Spleen (tissue), 11 donors: ENCODE measurements around the gene TTLL11. TPM values are rescaled to one million over a fixed set of nuclear protein-coding genes. Genes with fewer than 3 reads are reported as not detected.

Experiments
- DNase-seq: peaks from one replicate; pipeline ENCODE4 v3.0.0-alpha.2; 2020
- H3K27ac ChIP-seq, 8 donors: fragments of 200-600 bp; sonication (generic) in 7 of 8; 1 replicate in 4 of 8; 2 replicates in 4 of 8; pipeline versions ENCODE4 v1.5.0 to v1.8.0; 2016 to 2021; ENCODE audit warnings: inconsistent platforms in 4 of 8, mild to moderate bottlenecking in 4 of 8, moderate library complexity in 1 of 8
- H3K27me3 ChIP-seq, 7 donors: fragments of 200-600 bp; sonication (generic) in 6 of 7; replicated peaks in 1 of 7; 1 replicate in 4 of 7; 2 replicates in 3 of 7; pipeline versions ENCODE4 v1.5.0 to v1.8.0; 2016 to 2021; ENCODE audit warnings: inconsistent platforms in 3 of 7, mild to moderate bottlenecking in 1 of 7
- H3K36me3 ChIP-seq, 6 donors: fragments of 200-600 bp; sonication (generic) in 5 of 6; 1 replicate in 4 of 6; 2 replicates in 2 of 6; pipeline versions ENCODE4 v1.5.0 to v1.8.0; 2016 to 2021; ENCODE audit warnings: inconsistent platforms in 2 of 6
- H3K4me1 ChIP-seq, 6 donors: fragments of 200-600 bp; sonication (generic) in 5 of 6; 1 replicate in 3 of 6; 2 replicates in 3 of 6; pipeline versions ENCODE4 v1.5.0 to v1.8.0; 2016 to 2021; ENCODE audit warnings: inconsistent platforms in 3 of 6
- H3K4me3 ChIP-seq, 8 donors: fragments of 200-600 bp; sonication (generic) in 7 of 8; 1 replicate in 4 of 8; 2 replicates in 4 of 8; pipeline versions ENCODE4 v1.5.0 to v1.8.0; 2016 to 2021; ENCODE audit warnings: inconsistent platforms in 4 of 8, mild to moderate bottlenecking in 4 of 8, moderate library complexity in 2 of 8
- H3K9me3 ChIP-seq, 8 donors: fragments of 200-600 bp; sonication (generic) in 7 of 8; 1 replicate in 4 of 8; 2 replicates in 4 of 8; pipeline versions ENCODE4 v1.5.0 to v1.8.0; 2016 to 2021; ENCODE audit warnings: inconsistent platforms in 4 of 8
- POLR2A ChIP-seq, 3 donors: fragments of 450-650 bp; IDR thresholded peaks; one replicate each; pipeline ENCODE4 v1.5.1; 2017; ENCODE audit warnings: antibody characterized with exemption in 3 of 3, mild to moderate bottlenecking in 1 of 3
- POLR2AphosphoS5 ChIP-seq, 3 donors: sonication (generic); formaldehyde crosslinking; IDR thresholded peaks; one replicate each; pipeline ENCODE4 v1.5.1; 2017; ENCODE audit warnings: antibody characterized with exemption in 3 of 3
- WGBS, 5 donors: extraction: QIAGEN DNeasy Blood & Tissue Kit in 3 of 5; methylation state at CpG; one replicate each; pipeline versions ENCODE4 v1.1.5 to v1.1.7; 2013 to 2018; 5-methylcytosine and 5-hydroxymethylcytosine counted together
- intact Hi-C: fragments of 100-400 bp; cut with DNase I; formaldehyde crosslinking; loops from one replicate; pipeline ENCODE4 v1.15.0; 2023; ENCODE audit warnings: low total_unique reads
- polyA plus RNA-seq, 3 donors: library from polyadenylated mRNA; stranded (reverse); fragments of 200-250 nt; gene quantifications; one replicate each; pipeline ENCODE4 v1.2.1, GENCODE V29; 2013
- total RNA-seq, 7 donors: library from RNA; depleted of rRNA in 3 of 7; stranded (reverse); fragments of >200 nt in 3 of 7; fragmentation: NEBNext Ultra II Directional in 4 of 7; extraction: Animal tissue kit (Norgen Biotek cat#: 25700) in 4 of 7; gene quantifications; one replicate each; pipeline versions ENCODE4 v1.1.0 to v1.2.1, GENCODE V29; 2016 to 2021
- TF ChIP-seq, protein P1 (sequence below), 11 experiments: fragments of 200-600 bp in 7 of 11; fragments of 450-650 bp in 4 of 11; sonication (generic) in 4 of 11; IDR thresholded peaks in 8 of 11; conservative IDR thresholded peaks in 3 of 11; 1 replicate in 7 of 11; 2 replicates in 4 of 11; pipeline versions ENCODE4 v1.4.0 to v1.8.0; 2016 to 2021; ENCODE audit warnings: antibody characterized with exemption in 11 of 11, inconsistent platforms in 4 of 11, mild to moderate bottlenecking in 1 of 11
- donor health status: healthy with polysubstance abuse.
- donor health status: DM: no; HTN: no; CAD: no; lungs with moderate emphysema.
- donor health status: DM: no; HTN: no; CAD: no.
- donor health status: Bipolar disorder and iron deficiency.
- donor health status: healthy.
- donor health status: DM: no; HTN: no; CAD: no.
- donor health status: DM: yes; HTN: yes; CAD: no.

The TTLL11 gene
- total and polyA plus RNA-seq, 10 donors, result 1.6 to 12.8 (median 7.3) TPM

DNA sequence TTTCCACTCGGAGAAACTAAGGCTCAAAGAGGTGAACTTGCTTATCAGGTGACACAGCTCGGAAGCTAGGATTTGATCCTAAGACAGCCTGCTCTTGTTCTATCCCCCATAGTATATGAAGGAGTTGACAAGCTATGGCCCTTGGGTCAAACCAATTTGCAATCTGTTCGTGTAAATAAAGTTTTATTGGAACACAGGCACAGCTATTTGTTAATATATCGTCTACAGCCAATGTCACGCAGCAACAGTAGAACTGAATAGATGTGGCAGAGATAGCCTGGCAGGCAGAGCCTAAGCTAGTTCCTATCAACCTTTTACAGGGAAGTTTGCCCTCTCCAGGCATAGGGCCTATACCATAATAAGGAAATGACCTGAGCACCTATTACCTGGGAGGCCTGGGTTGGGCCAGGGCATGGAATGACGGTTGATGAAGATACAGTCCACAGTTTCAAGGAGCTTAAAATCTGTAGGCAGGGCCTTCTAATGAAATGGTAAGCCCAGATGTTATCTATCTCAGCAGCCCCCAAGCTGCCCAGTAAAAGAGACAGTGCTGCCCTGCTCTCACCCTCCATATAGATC is 179.0 kb downstream of the TTLL11 start:
- no peak overlapping the region for H3K4me3 ChIP-seq
- no peak for TF ChIP-seq POLR2A (IDR thresholded peaks at IDR 0.05)
- H3K27me3 ChIP-seq, result no peaks in the 10 kb centered on the region
- no peak for DNase-seq
- 81 to 99% (median 96%) methylated on average over 6 of the region's 6 CpGs for whole genome bisulfite sequencing, 5 donors
- H3K36me3 ChIP-seq, result no peaks in the 10 kb centered on the region
- H3K9me3 ChIP-seq, result no peaks in the 10 kb centered on the region
- H3K4me1 ChIP-seq, result no peaks in the 10 kb centered on the region
- no peak overlapping the region for H3K27ac ChIP-seq
- intact Hi-C loops, result no loop called here

DNA sequence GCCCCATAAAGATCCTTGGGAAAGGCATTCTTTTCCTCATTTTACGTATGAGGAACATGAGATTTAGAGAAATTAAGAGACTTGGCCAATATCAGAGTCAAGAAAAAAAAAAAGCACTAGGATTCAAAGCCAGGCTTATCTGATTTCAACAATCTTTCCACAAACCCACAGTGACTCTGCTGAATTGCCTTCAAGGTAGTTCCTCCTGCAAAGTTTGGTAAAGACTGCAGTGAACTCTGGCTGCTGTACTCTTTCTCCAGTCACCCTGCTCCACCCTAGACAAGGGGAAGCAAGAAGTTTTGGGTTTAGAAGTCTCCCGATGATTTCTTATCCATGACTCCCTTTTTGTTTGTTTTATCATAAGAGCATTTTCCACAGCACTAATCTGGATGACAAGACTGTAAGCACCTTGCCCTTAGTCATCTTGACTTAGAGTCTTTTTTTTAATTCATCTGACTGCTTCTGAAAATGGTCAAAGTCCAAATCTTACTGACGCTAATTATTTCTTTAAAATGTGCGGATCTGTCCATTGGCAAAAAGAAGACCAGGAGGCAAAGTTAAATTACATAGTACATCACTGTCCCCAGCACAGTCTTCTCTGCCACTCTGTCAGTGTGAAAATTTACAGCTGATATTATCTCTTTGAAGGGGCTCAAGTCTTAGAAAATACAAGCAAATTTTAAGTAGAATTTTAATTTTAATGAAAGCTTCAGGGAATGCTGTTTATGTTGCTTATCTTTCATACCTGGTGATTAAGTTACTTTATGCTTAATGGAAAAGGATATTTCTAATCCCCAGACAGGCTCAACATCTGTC is 180.1 kb downstream of the TTLL11 start:
- WGBS, 5 donors, result 55 to 66% (median 61%) methylated on average over 4 of the region's 4 CpGs
- H3K27ac ChIP-seq, result no peak overlapping the region
- no peak for DNase-seq
- no peaks in the 10 kb centered on the region for H3K4me1 ChIP-seq
- H3K9me3 ChIP-seq, result no peaks in the 10 kb centered on the region
- no peaks in the 10 kb centered on the region for H3K27me3 ChIP-seq
- TF ChIP-seq POLR2AphosphoS5 (IDR thresholded peaks at IDR 0.05), result no peak
- no peak for TF ChIP-seq POLR2A (IDR thresholded peaks at IDR 0.05)
- TF ChIP-seq, protein P1, sequence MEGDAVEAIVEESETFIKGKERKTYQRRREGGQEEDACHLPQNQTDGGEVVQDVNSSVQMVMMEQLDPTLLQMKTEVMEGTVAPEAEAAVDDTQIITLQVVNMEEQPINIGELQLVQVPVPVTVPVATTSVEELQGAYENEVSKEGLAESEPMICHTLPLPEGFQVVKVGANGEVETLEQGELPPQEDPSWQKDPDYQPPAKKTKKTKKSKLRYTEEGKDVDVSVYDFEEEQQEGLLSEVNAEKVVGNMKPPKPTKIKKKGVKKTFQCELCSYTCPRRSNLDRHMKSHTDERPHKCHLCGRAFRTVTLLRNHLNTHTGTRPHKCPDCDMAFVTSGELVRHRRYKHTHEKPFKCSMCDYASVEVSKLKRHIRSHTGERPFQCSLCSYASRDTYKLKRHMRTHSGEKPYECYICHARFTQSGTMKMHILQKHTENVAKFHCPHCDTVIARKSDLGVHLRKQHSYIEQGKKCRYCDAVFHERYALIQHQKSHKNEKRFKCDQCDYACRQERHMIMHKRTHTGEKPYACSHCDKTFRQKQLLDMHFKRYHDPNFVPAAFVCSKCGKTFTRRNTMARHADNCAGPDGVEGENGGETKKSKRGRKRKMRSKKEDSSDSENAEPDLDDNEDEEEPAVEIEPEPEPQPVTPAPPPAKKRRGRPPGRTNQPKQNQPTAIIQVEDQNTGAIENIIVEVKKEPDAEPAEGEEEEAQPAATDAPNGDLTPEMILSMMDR (IDR thresholded peaks at IDR 0.05 in 8 of 11, conservative IDR thresholded peaks at IDR 0.05 in 3 of 11), result no peak
- intact Hi-C loops, result no loop called here
- no peaks in the 10 kb centered on the region for H3K36me3 ChIP-seq
- H3K4me3 ChIP-seq, result no peak overlapping the region

DNA sequence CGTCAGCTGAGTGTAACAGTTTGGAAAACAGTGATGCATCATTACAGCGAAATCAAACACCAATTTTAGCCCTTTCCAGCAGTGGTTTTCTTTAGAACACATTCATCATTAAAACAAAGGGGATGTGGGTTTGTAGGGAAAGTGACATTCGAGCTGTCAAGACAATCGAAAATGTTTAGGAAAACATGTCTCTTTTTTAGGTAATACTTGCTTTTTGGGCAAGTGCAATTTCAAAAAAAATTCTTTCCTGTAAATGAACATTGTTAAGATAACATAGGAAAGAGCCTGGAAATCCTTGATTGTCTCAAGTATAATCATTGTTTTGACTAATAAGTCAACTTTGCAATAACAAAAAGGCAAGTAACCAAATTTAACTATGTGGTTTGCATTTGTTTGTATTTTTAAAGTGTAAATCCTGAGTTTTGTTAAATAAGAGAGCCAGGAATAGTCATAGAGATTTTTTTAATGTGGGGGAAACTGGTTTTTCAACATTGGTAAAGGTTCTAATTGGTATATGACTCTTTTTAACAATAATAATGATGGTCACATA is 182.5 kb downstream of the TTLL11 start:
- intact Hi-C loops, result no loop called here

DNA sequence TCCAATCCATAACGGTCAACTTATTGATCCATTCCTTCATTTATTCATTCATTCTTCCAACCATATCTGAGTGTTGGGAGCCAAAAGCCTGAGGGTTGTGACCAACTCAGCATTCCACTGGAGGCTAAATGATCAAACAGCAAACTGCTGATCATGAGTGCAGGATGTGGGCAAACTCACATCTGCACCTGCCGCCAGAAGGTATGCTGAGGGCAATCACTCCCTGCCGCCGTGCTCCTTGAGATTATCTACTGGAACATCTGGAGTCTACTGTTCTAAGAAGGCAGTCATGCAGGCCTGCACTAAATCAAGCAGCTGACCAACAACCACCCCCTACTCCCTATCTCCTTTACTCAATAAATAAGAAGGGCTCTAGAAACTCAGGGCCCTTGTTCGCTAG is 184.0 kb downstream of the TTLL11 start:
- no peaks in the 10 kb centered on the region for H3K36me3 ChIP-seq
- TF ChIP-seq, protein P1 (IDR thresholded peaks at IDR 0.05 in 8 of 11, conservative IDR thresholded peaks at IDR 0.05 in 3 of 11), result no peak
- TF ChIP-seq POLR2AphosphoS5 (IDR thresholded peaks at IDR 0.05), result no peak
- TF ChIP-seq POLR2A (IDR thresholded peaks at IDR 0.05), result no peak
- intact Hi-C loops, result no loop called here
- H3K4me1 ChIP-seq, result peaks cover 0 to 5% (median 1%) of the 10 kb centered on the region in 6 donors
- H3K4me3 ChIP-seq, result no peak overlapping the region
- no peaks in the 10 kb centered on the region for H3K9me3 ChIP-seq
- no peaks in the 10 kb centered on the region for H3K27me3 ChIP-seq
- 69 to 73% (median 72%) methylated on average over 5 of the region's 5 CpGs for WGBS, 5 donors
- no peak overlapping the region for H3K27ac ChIP-seq
- no peak for DNase-seq

More for the DNA sequence above, 182.5 kb downstream of the TTLL11 start:
- no peaks in the 10 kb centered on the region for H3K9me3 ChIP-seq
- WGBS, 5 donors, result 38 to 52% (median 51%) methylated on average over 4 of the region's 4 CpGs
- DNase-seq, result no peak
- no peak overlapping the region for H3K27ac ChIP-seq
- no peak overlapping the region for H3K4me3 ChIP-seq
- H3K4me1 ChIP-seq, result peaks cover 0 to 5% (median 1%) of the 10 kb centered on the region in 6 donors
- TF ChIP-seq POLR2AphosphoS5 (IDR thresholded peaks at IDR 0.05), result no peak
- TF ChIP-seq, protein P1 (IDR thresholded peaks at IDR 0.05 in 8 of 11, conservative IDR thresholded peaks at IDR 0.05 in 3 of 11), result no peak
- no peaks in the 10 kb centered on the region for H3K27me3 ChIP-seq
- no peaks in the 10 kb centered on the region for H3K36me3 ChIP-seq
